HG03439 (cell line): ENCODE data around the gene POGLUT2.
"Not testable (repeated sequence)": the region's sequence is repeated elsewhere in the genome, so short reads cannot be mapped to it uniquely, and the experiment has no call there.

Source experiments
- ATAC-seq: cut with Tn5 transposase; IDR thresholded peaks from one replicate; pipeline ENCODE4 v1.9.1; 2021; ENCODE audit warnings: mild to moderate bottlenecking, moderate library complexity; ENCODE audit not compliant: unreplicated experiment

Gene POGLUT2

GRCh38 chr13:102807699-102808098, 8.9 kb upstream of the POGLUT2 start:
- no peak for ATAC-seq

GRCh38 chr13:102805680-102806079, 6.9 kb upstream of the POGLUT2 start:
- no peak for ATAC-seq

DNA sequence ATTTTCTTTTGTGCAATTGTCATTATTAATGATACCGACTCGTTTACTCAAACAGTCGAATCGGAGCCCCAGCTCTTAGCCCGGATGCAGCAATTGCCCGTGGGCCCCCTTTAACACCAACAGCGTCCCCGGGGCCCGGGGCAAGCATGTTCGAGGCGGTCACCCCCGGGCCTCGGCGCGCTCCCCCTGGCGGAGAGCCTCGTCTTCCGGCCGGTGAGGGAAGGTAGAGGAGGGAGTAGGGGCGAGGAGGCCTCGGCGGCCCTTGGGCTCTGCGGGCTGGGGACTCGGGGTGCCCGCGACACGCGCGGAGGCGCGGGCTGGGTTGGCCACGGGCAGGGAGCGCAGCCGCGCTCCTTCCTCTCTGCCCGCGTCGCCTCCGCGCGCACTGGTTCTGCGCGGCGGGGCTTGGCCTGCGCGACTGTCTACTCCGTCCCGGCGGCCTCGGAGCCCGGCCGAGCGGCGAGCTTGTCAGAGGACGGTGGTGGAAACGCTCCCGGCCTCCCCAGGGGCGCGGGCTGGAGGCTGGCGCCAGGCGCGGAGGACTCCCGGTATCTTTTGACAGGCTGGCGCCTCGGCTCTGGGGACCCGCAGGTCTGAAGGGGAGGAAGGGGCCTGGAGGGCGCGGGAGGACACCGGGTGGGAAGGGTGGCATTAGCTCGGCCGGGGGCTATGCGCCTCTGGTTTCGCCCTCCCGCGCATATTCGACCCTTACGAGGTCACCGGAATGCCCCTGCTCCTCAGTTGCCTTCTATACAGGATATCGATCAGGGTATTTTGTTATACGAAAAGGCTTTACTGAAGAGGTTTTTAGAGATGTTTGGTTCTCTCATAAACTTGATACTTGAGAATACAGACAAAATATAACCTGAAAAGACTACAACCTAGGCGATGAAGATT, 1.6 kb upstream of the POGLUT2 start:
- peak; percentile 79 for ATAC-seq

DNA sequence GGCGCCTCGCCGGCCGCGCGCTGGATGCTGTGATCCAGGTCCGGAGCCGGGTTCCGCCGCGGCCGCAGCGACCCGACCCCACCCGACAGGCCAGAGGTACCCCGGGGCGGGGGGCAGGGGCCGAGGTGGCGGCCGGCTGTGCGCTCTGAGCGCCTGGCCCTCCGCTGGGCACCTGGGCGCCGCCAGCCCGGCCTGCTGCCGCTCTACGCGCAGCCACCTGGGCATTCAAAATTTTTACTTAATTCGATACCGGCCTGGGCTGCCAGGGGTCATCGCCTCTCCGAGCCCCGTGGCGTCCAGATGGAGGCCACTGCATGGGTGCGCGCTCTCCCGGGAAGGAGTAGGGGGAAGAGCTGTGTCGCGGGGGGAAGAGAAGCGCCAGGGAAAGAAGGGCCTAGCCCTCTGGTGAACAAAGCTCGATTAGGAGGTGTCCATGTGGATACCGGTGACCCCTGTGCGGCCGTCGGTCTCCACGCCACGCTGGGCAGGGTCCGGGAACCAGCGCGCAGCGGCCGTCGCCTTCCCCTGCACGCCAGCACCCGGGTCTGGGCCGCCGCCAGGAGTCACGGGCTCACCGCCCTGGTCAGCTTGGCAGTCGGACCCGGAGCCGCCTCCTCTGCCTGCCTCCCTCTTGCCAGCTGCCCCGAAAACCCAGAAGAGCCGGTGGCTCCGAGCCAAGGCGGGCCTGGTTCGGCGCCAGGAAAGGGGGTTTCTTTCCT, 809 bp upstream of the POGLUT2 start:
- peak; percentile 17 for ATAC-seq

DNA sequence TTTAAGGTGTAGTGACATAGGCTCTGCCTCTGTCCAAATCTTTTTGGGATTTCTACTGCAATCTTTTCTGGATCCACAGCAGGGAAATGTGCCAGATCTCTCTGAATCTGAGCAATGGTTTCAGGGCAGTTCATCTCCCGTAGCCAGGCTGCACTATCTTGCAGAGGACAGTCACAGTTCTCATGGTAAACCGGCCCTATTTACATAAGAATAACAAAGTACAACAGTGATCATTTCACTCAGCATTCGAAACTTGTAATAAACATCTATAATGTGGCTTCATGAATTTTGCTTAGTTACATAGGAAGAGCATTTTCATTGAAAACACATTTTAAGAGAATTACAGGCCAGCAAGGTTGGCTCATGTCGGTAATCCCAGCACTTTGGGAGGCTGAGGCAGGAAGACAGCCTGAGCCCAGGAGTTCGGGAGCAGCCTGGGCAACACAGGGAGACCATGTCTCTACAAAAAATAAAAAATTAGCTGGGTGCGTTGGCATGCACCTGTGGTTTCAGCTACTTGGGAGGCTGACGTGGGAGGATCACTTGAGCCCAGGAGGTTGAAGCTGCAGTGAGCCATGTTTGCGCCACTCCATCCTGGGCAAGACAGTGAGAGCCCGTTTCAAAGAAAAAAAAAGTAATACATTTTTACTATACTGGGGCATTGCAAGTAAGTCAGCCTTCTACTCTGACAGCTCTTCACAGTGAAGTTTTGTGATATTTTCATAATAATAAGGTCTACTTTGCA, 5.0 kb downstream of the POGLUT2 start:
- no peak for ATAC-seq

GRCh38 chr13:102792396-102792795, 6.4 kb downstream of the POGLUT2 start:
- ATAC-seq: no peak

DNA sequence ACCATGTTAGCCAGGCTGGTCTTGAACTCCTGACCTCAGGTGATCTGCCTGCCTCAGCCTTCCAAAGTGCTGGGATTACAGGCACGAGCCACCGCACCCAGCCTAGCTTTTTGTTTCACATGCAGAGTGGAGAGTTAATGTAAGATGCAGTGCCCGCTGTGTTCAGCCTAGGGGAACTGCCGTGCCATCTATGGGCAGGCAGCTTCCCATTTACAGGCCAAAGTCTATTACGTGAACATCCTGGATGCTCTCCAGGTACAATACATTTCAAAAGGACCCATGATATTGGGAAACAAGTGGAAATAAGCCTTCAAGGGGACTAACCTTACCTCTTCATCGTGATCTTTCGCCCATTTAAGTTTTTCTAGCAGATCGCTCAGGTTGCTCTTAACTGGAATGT, 10.1 kb downstream of the POGLUT2 start:
- no peak for ATAC-seq

- no peak for ATAC-seq
These were observed 14.3 kb downstream of the POGLUT2 start for GRCh38 chr13:102784483-102784882.

DNA sequence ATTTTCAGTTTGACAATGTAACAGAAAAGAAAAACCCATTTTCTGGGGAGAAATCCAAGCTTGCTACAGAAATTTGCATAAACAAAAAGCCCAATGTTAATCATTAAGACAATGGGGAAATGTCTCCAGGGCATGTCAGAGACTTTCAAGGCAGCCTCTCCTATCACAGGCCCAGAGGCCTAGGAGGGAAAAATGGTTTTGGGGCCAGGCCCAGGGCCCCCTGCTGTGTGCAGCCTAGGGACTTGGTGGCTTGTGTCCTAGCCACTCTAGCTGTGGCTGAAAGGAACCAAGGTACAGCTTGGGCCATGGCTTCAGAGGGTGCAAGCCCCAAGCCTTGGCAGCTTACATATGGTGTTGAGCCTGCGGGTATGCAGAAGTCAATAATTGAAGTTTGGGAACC, 17.2 kb downstream of the POGLUT2 start:
- ATAC-seq: no peak

- ATAC-seq: not testable (repeated sequence)
These were observed 18.1 kb downstream of the POGLUT2 start for GRCh38 chr13:102780656-102781055.

- no peak for ATAC-seq
These were observed 19.2 kb downstream of the POGLUT2 start for GRCh38 chr13:102779436-102780159.

DNA sequence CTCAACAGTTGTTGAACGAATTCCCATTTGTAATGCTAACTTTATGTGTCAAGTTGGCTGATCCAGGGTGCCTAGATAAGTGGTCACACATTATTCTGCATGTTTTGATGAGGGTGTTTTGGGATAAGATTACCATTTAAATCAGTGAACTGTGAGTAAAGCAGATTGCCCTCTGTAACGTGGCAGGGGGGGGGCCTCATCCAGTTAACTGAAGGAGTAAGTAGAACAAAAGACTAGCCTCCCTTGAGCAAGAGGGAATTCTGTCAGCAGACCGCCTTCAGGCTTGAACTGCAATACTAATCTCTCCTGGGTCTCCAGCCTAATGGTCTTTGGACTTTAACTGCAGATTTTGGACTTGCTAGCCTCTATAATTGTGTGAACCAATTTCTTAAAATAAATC, 21.0 kb downstream of the POGLUT2 start:
- no peak for ATAC-seq

GRCh38 chr13:102776271-102776670, 22.5 kb downstream of the POGLUT2 start:
- no peak for ATAC-seq

DNA sequence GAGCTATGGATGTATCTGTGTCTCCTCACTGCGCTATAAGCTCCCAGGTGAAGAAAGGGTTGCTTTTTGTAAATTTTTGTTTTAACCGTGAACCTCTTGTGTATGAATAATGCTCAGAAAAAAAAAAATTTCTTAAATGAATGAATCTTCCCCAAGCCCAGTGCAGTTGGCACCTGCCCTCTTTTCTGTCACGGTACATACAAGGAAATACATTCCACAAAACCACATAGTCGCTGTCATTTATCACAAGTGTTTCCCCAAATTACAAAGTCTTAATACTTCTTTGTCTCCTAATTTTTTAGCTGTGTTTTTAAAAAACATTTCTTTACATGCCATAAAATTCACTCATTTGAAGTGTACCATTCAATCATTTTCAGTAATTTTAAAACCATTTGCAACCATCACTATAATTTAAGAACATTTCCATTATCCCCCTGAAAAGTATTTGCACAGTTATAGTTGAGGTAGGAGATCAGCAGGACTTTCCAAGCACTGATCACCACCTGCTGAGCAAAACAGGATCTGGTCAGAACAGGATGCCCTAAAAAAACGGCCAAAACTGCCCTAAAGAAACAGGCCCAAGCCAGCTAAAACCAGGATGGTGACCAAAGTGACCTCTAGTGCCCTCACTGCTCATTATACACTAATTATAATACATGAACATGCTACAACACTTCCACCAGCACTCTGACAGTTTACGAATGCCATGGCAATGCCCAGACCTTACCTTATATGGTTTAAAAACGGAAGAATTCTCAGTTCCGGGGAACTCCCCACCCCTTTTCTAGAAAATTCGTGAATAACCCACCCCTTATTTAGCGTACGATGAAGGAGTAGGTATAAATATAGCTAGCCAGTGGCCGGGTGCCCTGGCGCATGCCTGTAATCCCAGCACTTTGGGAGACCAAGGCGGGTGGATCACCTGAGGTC, 23.9 kb downstream of the POGLUT2 start:
- no peak for ATAC-seq

GRCh38 chr13:102774214-102774568, 24.6 kb downstream of the POGLUT2 start:
- ATAC-seq: no peak

DNA sequence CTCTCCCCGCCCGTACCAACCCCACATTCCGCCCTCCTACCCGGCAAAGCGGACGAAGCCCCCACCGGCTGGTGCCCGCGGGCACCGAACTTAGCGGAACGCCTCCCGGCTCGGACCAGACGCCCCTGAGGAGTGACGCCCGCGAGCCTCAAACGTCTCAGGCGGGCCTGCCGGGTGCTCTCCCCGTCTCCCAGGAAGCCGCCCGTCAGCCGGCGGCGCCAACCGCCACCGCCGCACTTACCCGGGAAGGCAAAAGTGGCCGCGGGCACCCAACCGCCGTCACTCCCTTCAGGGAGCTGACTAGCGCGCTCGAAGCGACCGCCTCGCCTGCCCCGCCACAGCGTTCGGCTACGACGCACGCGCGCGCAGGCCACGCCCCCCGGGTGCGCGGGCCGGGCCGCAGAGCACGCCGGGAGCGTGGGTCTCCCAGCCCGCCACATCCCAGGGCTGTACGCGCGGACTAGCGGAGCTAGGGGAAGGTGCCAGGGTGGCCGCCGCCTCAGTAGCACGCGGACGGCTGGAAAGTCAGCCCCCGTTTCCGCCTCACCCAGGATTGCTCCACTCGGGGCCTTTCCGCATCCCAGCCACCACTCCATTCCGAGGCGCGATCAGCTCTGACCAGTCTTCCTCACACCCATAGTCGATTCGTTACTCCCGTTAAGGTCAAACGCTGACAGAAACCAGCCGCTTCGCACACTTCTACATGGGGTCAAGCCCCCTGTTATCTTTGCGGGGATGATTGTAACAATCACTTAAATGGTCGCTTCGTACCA, 25.1 kb downstream of the POGLUT2 start, which contains the start of gene TEX30:
Gene TEX30 (minus strand): TSS at position 346 of the 773 bp plus-strand sequence. CDS start 3,760 bp downstream, outside the sequence.
- ATAC-seq: peak; percentile 95

DNA sequence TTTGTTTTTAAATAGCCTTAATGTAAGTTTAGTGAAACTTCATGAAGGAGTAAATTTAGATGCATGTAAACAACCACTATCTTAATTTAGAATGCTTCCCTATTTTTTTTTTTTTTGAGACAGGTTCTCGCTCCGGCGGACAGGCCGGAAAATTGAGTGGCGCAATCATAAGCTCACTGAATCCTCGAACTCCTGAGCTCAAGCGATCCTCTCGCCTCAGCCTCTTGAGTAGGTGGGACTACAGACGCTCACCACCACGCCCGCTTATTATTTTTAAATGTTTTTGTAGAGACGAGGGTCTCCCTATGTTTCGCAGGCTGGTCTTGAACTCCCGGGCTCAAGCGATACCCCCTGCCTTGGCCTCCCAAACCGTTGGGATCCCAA, 26.7 kb downstream of the POGLUT2 start:
- ATAC-seq: no peak

DNA sequence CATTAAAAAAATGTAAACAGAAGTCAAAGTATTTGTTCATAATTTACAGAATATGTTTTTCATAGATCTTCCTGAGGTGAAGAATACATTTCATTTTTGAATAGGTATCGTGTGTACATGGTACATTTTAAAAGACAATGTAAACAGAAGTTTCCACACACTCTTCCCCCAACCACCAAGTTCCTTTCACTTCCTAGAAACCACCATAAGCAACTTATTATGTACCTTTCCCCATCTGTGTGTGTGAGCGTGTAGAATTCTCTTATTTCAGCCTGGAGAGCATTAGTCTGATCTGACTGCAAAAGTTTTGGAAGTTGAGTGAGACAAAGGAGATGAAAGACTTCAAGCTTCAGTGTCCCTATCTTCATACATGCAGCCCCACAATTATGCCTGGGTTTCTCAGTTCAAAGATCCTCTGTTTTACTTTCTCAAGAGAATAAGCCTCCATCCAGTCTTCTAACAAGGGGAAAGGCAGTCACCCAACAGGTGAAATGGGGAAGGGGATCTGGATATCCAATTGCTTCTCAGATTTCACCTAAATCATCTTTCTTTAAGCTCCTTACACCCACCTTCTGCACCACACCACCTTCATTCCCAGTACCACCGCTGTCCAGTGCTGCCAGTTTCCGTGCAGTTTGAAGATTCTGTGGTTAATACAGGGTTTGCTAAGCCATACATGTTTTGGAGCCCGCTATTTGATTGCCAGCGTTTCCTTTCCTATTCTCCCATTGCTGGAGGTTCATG, 27.3 kb downstream of the POGLUT2 start:
- no peak for ATAC-seq
